HG03521 (cell line): ENCODE measurements around the gene SMC5.
"Not testable (repeated sequence)": the region's sequence is repeated elsewhere in the genome, so short reads cannot be mapped to it uniquely, and the experiment has no call there.

Source experiments
- ATAC-seq: cut with Tn5 transposase; IDR thresholded peaks from one replicate; pipeline ENCODE4 v1.9.1; 2021; ENCODE audit warnings: mild to moderate bottlenecking, moderate library complexity; ENCODE audit not compliant: unreplicated experiment

SMC5 gene

DNA sequence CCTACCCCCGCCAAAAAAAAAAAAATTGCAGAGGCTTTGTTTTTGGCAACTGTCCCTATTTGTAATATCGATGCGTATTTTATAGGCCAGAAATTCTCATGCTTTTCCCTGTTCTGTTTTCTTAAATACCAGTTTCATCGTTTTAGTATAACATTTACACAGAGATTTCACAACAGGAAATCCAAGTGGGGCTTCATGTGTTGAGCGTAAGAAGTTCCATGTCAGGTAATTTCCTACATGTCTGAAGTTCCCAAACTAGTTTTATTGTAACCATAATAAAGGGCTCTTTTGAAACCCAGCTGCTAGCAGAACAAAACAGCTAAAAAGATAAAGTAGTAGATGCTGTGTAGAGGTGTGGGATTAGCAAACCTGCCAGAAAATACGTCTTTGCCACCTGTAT, 4.2 kb downstream of the SMC5 start:
- no peak for ATAC-seq

- no peak for ATAC-seq
These were observed 4.6 kb downstream of the SMC5 start for GRCh38 chr9:70263421-70263820.

DNA sequence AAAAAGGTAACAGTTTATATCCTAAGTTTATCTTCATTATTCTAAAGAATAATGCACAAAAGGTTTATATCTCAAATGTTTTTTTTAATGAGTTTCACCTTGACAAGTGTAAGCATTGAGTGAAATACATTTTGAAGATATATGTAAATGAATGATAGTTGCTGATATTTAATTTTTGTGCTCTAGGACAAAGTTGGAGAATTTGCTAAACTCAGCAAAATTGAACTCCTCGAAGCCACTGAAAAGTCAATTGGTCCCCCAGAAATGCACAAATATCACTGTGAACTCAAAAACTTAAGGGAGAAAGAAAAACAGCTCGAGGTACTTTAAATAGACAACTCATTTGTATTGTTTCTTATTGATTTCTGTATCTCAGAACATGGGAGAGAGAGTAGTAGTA, 19.5 kb downstream of the SMC5 start:
- no peak for ATAC-seq

GRCh38 chr9:70283848-70284247, 25.1 kb downstream of the SMC5 start:
- no peak for ATAC-seq

GRCh38 chr9:70285246-70285645, 26.5 kb downstream of the SMC5 start:
- ATAC-seq = no peak

GRCh38 chr9:70285981-70286598, 27.3 kb downstream of the SMC5 start:
- no peak for ATAC-seq

GRCh38 chr9:70290626-70291025, 31.8 kb downstream of the SMC5 start:
- ATAC-seq = no peak

GRCh38 chr9:70291446-70291845, 32.7 kb downstream of the SMC5 start:
- ATAC-seq = no peak

DNA sequence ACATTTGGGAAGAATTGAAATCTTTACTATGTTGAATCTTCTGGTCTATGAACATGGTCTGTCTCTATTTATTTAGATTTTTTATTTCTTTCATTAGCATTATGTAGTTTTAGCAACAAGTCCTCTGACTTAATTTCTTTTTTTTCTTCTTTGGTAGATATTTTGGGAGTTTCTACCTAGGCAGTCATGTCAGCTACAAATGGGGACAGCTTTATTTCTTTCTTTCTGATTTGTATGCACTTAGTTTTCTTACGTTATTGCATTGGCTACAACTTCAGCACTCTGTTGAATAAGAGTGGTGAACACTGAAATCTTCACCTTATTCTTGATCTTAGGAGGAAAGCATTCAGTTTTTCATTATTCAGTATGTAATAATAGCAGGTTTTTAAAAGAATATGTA, 33.5 kb downstream of the SMC5 start:
- ATAC-seq = no peak

GRCh38 chr9:70293214-70293613, 34.4 kb downstream of the SMC5 start:
- ATAC-seq = no peak

- ATAC-seq = no peak
These were observed 38.4 kb downstream of the SMC5 start for GRCh38 chr9:70297141-70297540.

- no peak for ATAC-seq
These were observed 39.5 kb downstream of the SMC5 start for GRCh38 chr9:70298245-70298771.

GRCh38 chr9:70303268-70303667, 44.5 kb downstream of the SMC5 start:
- no peak for ATAC-seq

GRCh38 chr9:70304810-70305209, 46.0 kb downstream of the SMC5 start:
- ATAC-seq = no peak

- no peak for ATAC-seq
These were observed 56.6 kb downstream of the SMC5 start for GRCh38 chr9:70315389-70315788.

DNA sequence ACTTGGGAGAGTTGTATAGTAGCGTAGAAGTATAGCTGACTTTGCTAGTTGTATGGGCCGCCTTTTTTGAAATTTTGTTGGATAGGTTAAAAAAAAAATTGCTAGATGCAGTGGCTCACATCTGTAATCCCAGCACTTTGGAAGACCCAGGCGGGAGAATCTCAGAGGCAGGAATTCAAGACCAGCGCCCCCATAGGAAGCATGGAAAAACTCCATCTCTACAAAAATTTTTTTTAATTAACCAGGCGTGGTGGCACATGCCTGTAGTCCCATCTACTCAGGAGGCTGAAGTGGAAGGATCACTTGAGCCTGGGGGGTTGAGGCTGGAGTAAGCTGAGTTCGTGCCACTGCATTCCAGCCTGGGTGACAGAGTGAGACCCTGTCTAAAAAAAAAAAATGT, 59.2 kb downstream of the SMC5 start:
- ATAC-seq = no peak

DNA sequence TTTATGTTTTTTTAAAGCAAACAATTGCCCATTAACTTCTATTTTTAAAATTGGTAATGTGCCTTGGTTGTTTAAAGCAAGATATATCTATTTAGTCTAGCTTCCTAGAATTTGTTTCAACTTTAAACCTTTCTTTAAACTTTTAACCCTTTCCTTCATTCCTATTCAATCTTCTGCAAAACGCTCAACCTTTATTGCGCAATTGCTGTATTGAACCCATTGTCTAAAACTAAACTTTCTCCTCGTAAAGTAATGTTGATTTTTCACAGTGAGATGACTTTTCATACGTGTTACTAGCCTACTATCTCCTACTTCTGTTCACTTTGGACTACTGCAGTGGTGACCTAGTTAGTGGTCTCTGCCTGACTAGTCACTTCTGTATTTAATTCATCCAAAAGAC, 63.3 kb downstream of the SMC5 start:
- ATAC-seq = no peak

DNA sequence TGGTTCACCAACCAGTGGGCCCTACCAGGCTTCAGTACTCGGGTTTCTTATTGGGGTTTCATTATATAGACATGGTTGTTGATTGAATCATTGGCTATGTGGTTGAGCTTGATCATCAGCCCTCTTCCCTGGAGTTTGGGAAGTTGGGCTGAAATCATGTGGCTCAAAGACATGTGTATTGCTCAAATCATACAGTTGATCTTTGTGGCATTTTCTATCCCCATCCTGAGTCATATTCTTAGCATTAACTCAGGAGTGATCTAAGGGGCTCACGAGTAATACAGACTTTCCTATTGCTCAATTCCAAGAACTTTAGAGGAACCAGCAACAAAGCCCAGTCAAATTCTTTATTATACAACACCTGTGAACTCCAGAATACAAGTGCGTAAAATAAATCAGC, 66.2 kb downstream of the SMC5 start:
- ATAC-seq = no peak

DNA sequence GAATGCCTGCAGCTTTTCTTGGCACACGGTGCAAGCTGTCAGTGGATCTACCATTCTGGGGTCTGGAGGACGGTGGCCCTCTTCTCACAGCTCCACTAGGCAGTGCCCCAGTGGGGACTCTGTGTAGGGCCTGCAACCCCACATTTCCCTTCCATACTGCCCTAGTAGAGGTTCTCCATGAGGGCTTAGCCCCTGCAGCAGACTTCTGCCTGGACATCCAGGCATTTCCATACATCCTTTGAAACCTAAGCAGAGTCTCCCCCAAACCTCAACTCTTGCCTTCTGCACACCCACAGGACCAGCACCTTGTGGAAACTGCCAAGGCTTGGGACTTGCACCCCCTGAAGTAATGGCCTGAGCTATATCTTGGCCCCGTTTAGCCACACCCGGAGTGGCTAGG, 69.8 kb downstream of the SMC5 start:
- ATAC-seq = not testable (repeated sequence)

DNA sequence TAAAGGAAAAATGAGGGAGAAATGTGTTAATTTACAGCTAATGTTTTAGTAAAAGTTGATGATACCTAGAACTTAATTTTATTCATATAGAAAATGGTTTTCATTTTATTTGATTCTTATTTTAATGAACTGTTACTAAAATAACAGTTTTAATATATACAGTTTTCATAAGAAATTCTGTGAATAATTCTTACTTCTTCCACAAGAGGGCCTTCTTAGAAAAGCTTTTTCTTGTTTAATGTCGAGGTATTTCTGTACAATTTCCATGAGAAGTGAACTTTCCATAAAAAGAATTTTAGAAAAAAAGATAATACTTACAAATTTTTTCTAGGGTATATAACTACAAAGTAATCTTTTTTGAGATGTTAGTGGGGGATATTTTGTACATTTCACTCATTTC, 81.8 kb downstream of the SMC5 start:
- no peak for ATAC-seq

DNA sequence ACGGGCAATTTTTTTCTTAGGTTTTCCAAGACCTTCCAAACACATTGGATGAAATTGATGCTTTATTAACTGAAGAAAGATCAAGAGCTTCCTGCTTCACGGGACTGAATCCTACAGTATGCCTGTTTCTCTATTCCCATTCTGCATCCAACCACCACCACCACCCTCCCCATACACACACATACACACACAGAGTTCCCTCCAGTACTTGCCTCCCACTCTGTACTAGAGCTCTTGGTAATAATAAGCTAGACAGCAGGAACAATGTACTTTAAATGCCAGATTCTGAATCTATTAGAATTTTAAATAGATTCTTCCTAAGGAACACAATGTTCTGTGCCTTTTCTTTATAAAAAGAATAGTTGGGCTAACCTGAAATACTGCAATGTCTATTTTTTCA, 88.3 kb downstream of the SMC5 start:
- ATAC-seq = no peak

- ATAC-seq = no peak
These were observed 93.6 kb downstream of the SMC5 start for GRCh38 chr9:70352356-70352755.

DNA sequence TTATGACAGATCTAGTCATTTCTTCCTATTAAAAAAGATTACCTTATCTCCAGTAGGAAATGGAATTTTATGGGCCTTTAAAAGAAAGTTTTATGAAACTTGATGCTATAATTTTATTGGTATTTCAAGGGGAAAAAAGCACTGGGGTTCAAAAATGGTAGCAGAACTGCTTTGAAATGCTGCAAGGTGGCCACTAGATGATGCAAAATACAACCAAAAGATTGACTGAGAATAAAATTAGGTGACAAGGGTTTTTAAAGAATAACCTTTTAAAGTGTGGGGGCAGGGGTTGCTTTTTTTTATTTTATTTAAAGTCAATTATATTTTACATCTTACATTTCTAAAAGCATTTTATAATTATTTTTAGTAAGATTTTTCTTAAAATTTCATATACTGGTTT, 94.0 kb downstream of the SMC5 start:
- ATAC-seq = no peak
